Kidney epithelial cell (primary cell): ENCODE measurements around the gene DCDC2C. TPM values are rescaled to one million over a fixed set of nuclear protein-coding genes. Genes with fewer than 3 reads are reported as not detected.

Experiments
- DNase-seq: peaks from one replicate; pipeline ENCODE4 v3.0.0-alpha.2; 2010; ENCODE audit warnings: low read depth
- H3K27me3 ChIP-seq: 2 replicates; pipeline ENCODE4 v1.6.0; 2011; ENCODE audit warnings: low read length; ENCODE audit not compliant: control insufficient read depth, insufficient read depth
- H3K36me3 ChIP-seq: 2 replicates; pipeline ENCODE4 v1.5.1; 2011; ENCODE audit warnings: low read length; ENCODE audit not compliant: control insufficient read depth, insufficient read depth
- H3K4me3 ChIP-seq: 2 replicates; pipeline ENCODE4 v1.5.1; 2011; ENCODE audit warnings: low read depth, mild to moderate bottlenecking, control low read depth, low read length
- total RNA-seq: library from RNA; depleted of rRNA; stranded (reverse); fragments of >200 nt; gene quantifications from 2 replicates; pipeline ENCODE4 v1.2.3, GENCODE V29; 2015
- TF ChIP-seq, protein P1 (sequence below): IDR thresholded peaks from 2 replicates; pipeline ENCODE4 v1.5.1; 2011; ENCODE audit warnings: mild to moderate bottlenecking, moderate library complexity, low read length, control low read depth, inconsistent platforms; ENCODE audit not compliant: insufficient read depth, poor library complexity, severe bottlenecking

The DCDC2C gene
- total RNA-seq, 1 donor from 2014 or later = not detected

DNA sequence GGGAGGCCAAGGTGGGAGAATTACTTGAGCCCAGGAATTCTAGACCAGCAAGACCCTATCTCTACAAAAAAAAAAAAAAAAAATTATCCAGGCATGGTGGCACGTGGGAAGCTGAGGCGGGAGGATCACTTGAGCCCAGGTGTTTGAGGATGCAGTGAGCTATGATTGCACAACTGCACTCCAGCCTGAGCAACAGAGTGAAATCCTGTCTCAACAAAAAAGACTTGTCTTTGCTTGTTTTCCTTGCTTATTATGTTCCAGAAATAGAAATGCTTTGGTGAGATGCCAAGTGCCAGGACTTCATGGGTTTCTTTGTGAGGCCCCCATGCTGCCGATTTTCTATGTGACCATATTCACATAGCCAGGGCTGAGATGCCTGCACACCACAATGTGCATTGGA lies 9.0 kb downstream of the DCDC2C start:
- TF ChIP-seq, protein P1, sequence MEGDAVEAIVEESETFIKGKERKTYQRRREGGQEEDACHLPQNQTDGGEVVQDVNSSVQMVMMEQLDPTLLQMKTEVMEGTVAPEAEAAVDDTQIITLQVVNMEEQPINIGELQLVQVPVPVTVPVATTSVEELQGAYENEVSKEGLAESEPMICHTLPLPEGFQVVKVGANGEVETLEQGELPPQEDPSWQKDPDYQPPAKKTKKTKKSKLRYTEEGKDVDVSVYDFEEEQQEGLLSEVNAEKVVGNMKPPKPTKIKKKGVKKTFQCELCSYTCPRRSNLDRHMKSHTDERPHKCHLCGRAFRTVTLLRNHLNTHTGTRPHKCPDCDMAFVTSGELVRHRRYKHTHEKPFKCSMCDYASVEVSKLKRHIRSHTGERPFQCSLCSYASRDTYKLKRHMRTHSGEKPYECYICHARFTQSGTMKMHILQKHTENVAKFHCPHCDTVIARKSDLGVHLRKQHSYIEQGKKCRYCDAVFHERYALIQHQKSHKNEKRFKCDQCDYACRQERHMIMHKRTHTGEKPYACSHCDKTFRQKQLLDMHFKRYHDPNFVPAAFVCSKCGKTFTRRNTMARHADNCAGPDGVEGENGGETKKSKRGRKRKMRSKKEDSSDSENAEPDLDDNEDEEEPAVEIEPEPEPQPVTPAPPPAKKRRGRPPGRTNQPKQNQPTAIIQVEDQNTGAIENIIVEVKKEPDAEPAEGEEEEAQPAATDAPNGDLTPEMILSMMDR = no peak
- Histone ChIP-seq H3K36me3 (no peaks in the 10 kb centered on the region), H3K27me3 (no peaks in the 10 kb centered on the region), H3K4me3 (no peak overlapping the region)
- DNase-seq = no peak

DNA sequence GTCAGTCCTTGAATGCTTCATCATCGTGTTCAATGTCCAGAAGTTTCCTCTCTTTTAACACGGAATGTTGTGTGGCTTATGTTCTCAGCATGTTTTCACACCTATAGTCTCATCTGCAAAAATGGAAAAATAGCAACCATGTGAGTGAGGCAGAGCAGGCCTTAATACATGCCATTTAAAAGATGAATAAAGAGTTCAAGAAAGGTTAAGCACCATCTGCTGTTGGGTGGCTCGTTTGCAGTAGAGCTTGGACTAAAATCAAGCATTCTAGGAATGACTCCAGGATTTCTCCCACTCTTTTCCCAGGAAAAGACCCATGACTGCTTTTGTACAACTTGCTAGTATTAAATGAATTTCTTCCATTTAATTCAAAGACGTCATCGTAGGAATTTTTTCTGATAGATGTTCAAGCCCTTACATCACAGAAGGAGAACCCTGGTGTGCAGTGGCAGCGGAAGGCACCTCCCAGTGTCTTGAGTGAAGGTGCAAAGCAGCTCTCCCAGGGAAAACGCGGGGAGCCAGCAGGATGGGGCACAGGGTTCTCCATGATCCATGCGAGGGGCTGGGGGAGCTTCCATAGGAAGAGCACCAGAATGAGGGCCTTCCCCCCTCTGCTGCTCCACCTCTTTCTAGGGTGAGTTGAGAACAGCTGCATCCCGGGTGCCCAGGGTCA lies 9.6 kb downstream of the DCDC2C start:
- Histone ChIP-seq H3K4me3 (no peak overlapping the region), H3K27me3 (no peaks in the 10 kb centered on the region), H3K36me3 (no peaks in the 10 kb centered on the region)
- DNase-seq = no peak
- TF ChIP-seq, protein P1 = no peak

DNA sequence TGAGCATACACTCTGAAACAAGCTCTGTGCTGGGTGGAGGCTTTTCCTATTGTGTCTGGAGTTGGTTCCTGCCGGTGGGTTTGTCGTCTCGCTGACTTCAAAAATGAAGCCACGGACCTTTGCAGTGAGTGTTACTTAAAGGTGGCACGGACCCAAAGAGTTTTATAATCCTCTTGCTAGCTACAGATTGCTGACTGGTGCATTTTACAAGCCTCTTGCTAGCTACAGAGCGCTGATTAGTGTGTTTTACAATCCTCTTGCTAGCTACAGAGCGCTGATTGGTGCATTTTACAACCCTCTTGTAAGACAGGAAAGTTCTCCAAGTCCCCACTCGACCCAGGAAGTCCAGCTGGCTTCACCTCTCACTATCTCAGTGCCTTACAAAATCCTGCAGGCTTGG lies 15.3 kb downstream of the DCDC2C start:
- no peak for DNase-seq
- Histone ChIP-seq H3K4me3 (no peak overlapping the region), H3K36me3 (no peaks in the 10 kb centered on the region), H3K27me3 (no peaks in the 10 kb centered on the region)
- TF ChIP-seq, protein P1 = no peak

DNA sequence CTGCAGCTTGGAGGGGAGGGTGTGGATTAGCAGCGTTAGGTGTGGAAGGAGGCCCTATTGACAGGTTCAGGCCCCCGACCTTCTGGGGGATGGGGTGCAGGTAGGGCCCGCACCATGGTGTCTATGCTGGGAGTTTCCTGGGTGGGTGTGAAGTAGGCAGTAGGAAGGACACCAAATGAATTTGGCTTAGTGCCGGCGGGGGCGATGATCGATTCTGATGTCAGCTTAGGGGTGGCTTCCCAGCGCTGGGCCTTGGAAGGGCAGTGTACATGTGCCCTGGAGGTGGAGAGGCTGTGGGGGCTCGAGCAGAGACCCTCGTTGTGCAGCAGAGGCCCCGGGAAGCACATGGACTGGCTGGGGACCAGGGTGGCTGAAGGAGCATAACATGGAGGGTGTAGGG lies 21.6 kb downstream of the DCDC2C start:
- TF ChIP-seq, protein P1 = no peak
- DNase-seq = no peak
- no peaks in the 10 kb centered on the region for H3K27me3 ChIP-seq
- no peaks in the 10 kb centered on the region for H3K36me3 ChIP-seq
- H3K4me3 ChIP-seq = no peak overlapping the region

DNA sequence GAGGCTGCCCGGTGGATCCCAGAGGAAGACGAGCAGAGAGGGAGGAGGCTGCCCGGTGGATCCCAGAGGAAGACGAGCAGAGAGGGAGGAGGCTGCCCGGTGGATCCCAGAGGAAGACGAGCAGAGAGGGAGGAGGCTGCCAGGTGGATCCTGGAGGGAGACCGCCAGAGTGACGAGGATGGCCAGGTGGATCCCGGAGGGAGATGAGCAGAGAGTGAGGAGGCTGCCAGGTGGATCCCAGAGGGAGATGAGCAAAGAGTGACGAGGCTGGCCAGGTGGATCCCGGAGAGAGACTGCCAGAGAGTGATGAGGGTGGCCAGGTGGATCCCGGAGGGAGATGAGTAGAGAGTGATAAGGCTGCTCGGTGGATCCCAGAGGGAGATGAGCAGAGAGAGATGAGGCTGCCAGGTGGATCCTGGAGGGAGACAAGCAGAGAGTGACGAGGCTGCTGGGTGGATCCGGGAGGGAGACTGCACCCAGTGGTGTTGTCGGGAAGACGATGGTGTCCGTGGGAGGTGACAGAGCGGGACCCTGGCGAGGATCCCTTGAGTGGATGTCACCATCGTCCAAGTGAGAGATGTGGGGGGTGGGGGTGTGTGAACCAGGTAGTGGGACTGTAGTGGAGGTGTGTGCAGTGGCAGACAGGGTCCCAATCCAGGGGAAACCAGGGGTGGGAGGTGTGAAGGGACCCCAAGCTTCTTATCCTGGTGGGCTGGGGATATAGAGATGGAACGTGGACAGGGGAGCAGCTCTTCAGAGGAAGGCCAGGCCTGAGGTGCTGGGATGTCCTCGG lies 22.3 kb downstream of the DCDC2C start:
- TF ChIP-seq, protein P1 = no peak
- no peak for DNase-seq
- no peaks in the 10 kb centered on the region for H3K36me3 ChIP-seq
- no peaks in the 10 kb centered on the region for H3K27me3 ChIP-seq
- no peak overlapping the region for H3K4me3 ChIP-seq

DNA sequence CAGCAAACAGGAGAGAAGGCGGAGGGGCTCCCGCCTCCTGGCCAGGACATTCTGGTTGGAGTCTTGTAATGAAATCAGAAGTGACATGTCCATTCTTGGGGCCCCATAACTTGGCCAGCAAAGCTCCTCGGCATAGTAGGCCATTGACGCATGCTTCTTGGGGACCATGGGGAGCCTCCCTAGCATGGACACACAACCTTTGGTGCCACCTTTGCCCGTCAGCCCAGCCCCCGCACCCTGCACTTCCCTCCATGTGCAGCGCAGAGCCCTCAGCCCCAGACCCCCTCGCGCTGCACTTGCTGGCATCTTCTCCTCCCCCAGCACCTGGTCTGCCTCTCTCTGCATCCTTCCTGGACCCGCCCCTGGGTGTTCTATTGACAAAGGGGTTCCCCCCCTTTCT lies 23.1 kb downstream of the DCDC2C start:
- DNase-seq = no peak
- TF ChIP-seq, protein P1 = no peak
- no peaks in the 10 kb centered on the region for H3K36me3 ChIP-seq
- no peak overlapping the region for H3K4me3 ChIP-seq
- H3K27me3 ChIP-seq = no peaks in the 10 kb centered on the region
